ENCODE results near the gene WNT8A.
A peak's percentile ranks its signal among the peaks of the same experiment; 100 is the strongest.

The WNT8A gene

DNA sequence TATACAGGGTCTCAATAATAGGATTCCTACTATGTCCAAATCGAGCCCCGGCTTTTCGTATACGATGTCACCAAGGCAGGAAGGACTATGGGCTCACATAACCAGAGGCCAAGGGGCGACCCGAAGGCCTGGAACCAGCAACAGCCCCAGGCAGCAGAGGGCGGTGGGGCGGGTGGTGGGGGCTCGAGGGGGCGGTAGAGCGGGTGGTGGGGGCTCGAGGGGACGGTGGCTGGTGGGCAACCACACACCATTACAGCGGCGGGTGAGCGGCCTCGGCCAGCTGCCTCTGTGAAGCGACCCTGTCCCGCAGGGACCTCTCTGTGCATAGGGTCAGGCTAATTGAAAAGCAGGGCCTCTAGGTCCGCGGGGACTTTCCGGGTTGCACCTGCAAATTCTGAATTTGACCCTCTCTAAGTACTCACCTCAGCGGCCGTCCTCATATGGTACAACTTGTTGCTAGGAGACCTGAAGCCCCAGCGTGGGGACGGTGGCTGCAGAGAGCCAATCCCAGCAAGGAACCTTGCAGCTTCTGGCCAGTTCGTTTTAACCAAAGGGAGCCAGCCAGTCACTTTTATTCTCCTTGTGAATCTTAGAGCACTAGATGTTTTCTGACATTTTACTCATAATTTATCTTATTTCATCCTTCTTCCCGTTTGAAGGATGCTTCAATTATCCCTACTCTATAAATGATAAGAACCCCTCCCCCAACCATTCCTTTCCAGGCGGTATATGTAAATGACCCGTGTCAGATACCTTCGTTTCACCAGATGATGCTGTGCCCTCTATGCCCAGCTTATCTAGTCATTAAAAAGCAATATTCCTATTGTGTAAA, 55.3 kb downstream of the WNT8A start, which contains the start of gene NME5:
NME5 (minus strand) TSS at position 480 of the 832 bp plus-strand sequence. CDS start 648 bp downstream, outside the sequence.
- DNase-seq (ENCODE audit: low spot score): peak; percentile 82
- in situ Hi-C loops (cut with MboI; ENCODE audit: low pct_unique_long_range_greater_than_20kb, low sequenced_read_pairs, unreplicated experiment): no loop called here
- TF ChIP-seq, protein P1, sequence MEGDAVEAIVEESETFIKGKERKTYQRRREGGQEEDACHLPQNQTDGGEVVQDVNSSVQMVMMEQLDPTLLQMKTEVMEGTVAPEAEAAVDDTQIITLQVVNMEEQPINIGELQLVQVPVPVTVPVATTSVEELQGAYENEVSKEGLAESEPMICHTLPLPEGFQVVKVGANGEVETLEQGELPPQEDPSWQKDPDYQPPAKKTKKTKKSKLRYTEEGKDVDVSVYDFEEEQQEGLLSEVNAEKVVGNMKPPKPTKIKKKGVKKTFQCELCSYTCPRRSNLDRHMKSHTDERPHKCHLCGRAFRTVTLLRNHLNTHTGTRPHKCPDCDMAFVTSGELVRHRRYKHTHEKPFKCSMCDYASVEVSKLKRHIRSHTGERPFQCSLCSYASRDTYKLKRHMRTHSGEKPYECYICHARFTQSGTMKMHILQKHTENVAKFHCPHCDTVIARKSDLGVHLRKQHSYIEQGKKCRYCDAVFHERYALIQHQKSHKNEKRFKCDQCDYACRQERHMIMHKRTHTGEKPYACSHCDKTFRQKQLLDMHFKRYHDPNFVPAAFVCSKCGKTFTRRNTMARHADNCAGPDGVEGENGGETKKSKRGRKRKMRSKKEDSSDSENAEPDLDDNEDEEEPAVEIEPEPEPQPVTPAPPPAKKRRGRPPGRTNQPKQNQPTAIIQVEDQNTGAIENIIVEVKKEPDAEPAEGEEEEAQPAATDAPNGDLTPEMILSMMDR (IDR thresholded peaks at IDR 0.05; ENCODE audit: extremely low read depth, insufficient read depth, missing control alignments): no peak

DNA sequence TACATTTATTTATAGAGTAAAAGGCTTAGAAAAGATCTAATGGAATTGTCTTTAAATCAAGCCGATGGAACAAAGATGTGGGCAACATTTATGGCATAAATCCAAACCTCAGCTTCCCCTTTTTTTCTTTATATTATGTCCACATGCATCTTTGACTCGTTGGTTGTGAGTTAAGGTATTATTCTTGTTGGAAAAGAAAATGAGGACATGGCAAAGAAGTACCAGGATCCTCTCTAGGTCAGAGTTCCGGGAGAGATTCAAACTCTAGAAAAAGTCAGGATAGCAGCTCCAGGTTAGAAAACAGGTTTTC, 55.9 kb downstream of the WNT8A start:
- in situ Hi-C loops (cut with MboI; ENCODE audit: low pct_unique_long_range_greater_than_20kb, low sequenced_read_pairs, unreplicated experiment): no loop called here

DNA sequence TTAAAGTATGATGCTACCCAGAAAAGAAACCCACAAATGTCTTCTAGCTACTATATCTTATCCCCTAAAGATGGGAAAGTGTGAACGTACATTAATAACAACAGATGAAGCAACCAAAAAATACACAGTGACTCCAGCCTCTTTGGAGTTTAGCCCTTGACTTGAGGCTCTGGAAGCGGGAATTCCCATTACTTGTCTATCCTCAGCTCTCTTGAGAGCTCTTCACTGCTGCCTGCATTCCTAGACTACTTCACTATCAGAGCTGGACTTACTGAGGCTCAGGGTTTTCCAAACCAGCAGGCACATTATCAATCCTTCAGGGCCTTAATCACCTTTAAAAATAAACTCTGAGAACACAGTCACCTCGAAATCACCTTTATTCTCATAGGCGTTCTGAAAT, 56.4 kb downstream of the WNT8A start:
- in situ Hi-C loops (cut with MboI; ENCODE audit: low pct_unique_long_range_greater_than_20kb, low sequenced_read_pairs, unreplicated experiment): no loop called here
- DNase-seq (ENCODE audit: low spot score): no peak
- TF ChIP-seq, protein P1 (IDR thresholded peaks at IDR 0.05; ENCODE audit: extremely low read depth, insufficient read depth, missing control alignments): no peak

More for the DNA sequence above, 55.9 kb downstream of the WNT8A start:
- TF ChIP-seq, protein P1 (IDR thresholded peaks at IDR 0.05; ENCODE audit: extremely low read depth, insufficient read depth, missing control alignments): no peak
- DNase-seq (ENCODE audit: low spot score): no peak

All from GM13977 (cell line).